SK-N-SH (cell line): ENCODE measurements around the gene SAP30L. TPM values are rescaled to one million over a fixed set of nuclear protein-coding genes. Genes with fewer than 3 reads are reported as not detected.

Experiments
- CHD2 ChIP-seq: fragments of 150-350 bp; IDR thresholded peaks from 2 replicates; pipeline ENCODE4 v1.6.1; 2018; ENCODE audit warnings: low read length; ENCODE audit not compliant: partially characterized antibody
- CTCF ChIP-seq: fragments of 200-600 bp; sonication (generic); IDR thresholded peaks from 2 replicates; pipeline ENCODE4 v1.6.1; 2017; ENCODE audit warnings: antibody characterized with exemption, mild to moderate bottlenecking, moderate library complexity
- ELF1 ChIP-seq: IDR thresholded peaks from 2 replicates; pipeline ENCODE4 v1.4.0; 2012
- EP300 ChIP-seq, 2 experiments: IDR thresholded peaks; 2 replicates each; pipeline versions ENCODE4 v1.4.0 to v1.6.1; 2012; ENCODE audit warnings: borderline replicate concordance in 1 of 2, low read depth in 1 of 2, low read length in 1 of 2
- FOSL2 ChIP-seq: IDR thresholded peaks from 2 replicates; pipeline ENCODE4 v1.4.0; 2012; ENCODE audit warnings: low read depth, mild to moderate bottlenecking, moderate library complexity, borderline replicate concordance
- FOXJ3 ChIP-seq: sonication (generic); formaldehyde crosslinking; IDR thresholded peaks from 2 replicates; pipeline ENCODE4 v1.5.1; 2020; ENCODE audit warnings: mild to moderate bottlenecking, missing genetic modification reagents
- GATA2 ChIP-seq: sonication (generic); formaldehyde crosslinking; IDR thresholded peaks from 2 replicates; pipeline ENCODE4 v1.5.0; 2020; ENCODE audit warnings: mild to moderate bottlenecking, missing genetic modification reagents
- IRF3 ChIP-seq: fragments of 150-350 bp; IDR thresholded peaks from 2 replicates; pipeline ENCODE4 v1.6.1; 2016; ENCODE audit warnings: mild to moderate bottlenecking, low read depth, low read length
- MAX ChIP-seq: IDR thresholded peaks from 2 replicates; pipeline ENCODE4 v1.4.0; 2012; ENCODE audit warnings: low read depth
- NRF1 ChIP-seq: IDR thresholded peaks from 2 replicates; pipeline ENCODE4 v1.6.1; 2012; ENCODE audit warnings: low read depth, mild to moderate bottlenecking, low read length
- PBX3 ChIP-seq: IDR thresholded peaks from 2 replicates; pipeline ENCODE4; 2012
- POLR2AphosphoS5 ChIP-seq: IDR thresholded peaks from 2 replicates; pipeline ENCODE4 v1.6.1; 2012; ENCODE audit warnings: low read depth, low read length
- RCOR1 ChIP-seq: fragments of 150-350 bp; IDR thresholded peaks from 2 replicates; pipeline ENCODE4 v1.6.1; 2017; ENCODE audit warnings: antibody characterized with exemption, low read length
- RFX5 ChIP-seq: IDR thresholded peaks from 2 replicates; pipeline ENCODE4 v1.6.1; 2012; ENCODE audit warnings: mild to moderate bottlenecking, improper control_type of control experiment, low read length
- RXRA ChIP-seq: IDR thresholded peaks from 2 replicates; pipeline ENCODE4 v1.4.0; 2012; ENCODE audit warnings: low read depth, mild to moderate bottlenecking, borderline replicate concordance
- SIN3A ChIP-seq: IDR thresholded peaks from 2 replicates; pipeline ENCODE4 v1.6.1; 2012; ENCODE audit warnings: low read depth, mild to moderate bottlenecking, low read length, moderate library complexity, borderline replicate concordance
- USF1 ChIP-seq: IDR thresholded peaks from 2 replicates; pipeline ENCODE4 v1.4.0; 2012; ENCODE audit warnings: low read depth, borderline replicate concordance
- USF2 ChIP-seq: fragments of 150-350 bp; IDR thresholded peaks from 2 replicates; pipeline ENCODE4 v1.6.1; 2017; ENCODE audit warnings: antibody characterized with exemption, low read length, low read depth, borderline replicate concordance
- YY1 ChIP-seq: IDR thresholded peaks from 2 replicates; pipeline ENCODE4 v1.4.0; 2012; ENCODE audit warnings: low read depth, mild to moderate bottlenecking
- polyA plus RNA-seq, 3 experiments: library from polyadenylated mRNA; depleted of rRNA; stranded (reverse); fragments of >200 nt; gene quantifications; 2 replicates each; pipeline ENCODE4 v1.2.3, GENCODE V29; 2012

Gene SAP30L
- polyA plus RNA-seq, 1 of the 3 experiments (the other 2 are of a cell fraction) = 26.6 TPM

GRCh38 chr5:154505567-154505966 lies 59.8 kb downstream of the SAP30L start (continued):
- TF ChIP-seq MAX (no peak), RFX5 (no peak), CHD2 (no peak), USF2 (no peak), NRF1 (no peak), POLR2AphosphoS5 (no peak), IRF3 (no peak), FOXJ3 (CRISPR knock-in tag) (no peak), RXRA (no peak), USF1 (no peak), SIN3A (no peak), CTCF (no peak), FOSL2 (no peak), ELF1 (no peak), RCOR1 (peak; percentile 94), GATA2 (peak; percentile 63), EP300 (IDR thresholded peaks at IDR 0.05; ENCODE audit: borderline replicate concordance in 1 of 2, low read depth in 1 of 2, low read length in 1 of 2) (peak in 1 of 2 experiments; percentile 86; a peak in 2 of 4 replicates), PBX3 (no peak), YY1 (no peak)
